Right ventricle myocardium superior (tissue), 1 donor: ENCODE measurements around the gene PNLIPRP2. TPM values are rescaled to one million over a fixed set of nuclear protein-coding genes. Genes with fewer than 3 reads are reported as not detected.

ENCODE experiments used
- ATAC-seq: fragments of 200-7000 bp; cut with Tn5 transposase; one replicate; pipeline ENCODE4 v1.9.1; 2020; ENCODE audit warnings: mild to moderate bottlenecking; ENCODE audit not compliant: poor library complexity
- DNase-seq: peaks from one replicate; pipeline ENCODE4 v3.0.0-alpha.2; 2020
- intact Hi-C: fragments of 100-400 bp; cut with DNase I; formaldehyde crosslinking; loops from one replicate; pipeline ENCODE4 v1.11.2; 2022
- total RNA-seq: library from RNA; stranded (reverse); fragmentation: NEBNext Ultra II Directional; extraction: Animal tissue kit (Norgen Biotek cat#: 25700); gene quantifications from one replicate; pipeline ENCODE4 v1.2.1, GENCODE V29; 2021
- donor health status: DM: no; HTN: yes; CAD: no; lungs with severe emphysema.

Gene PNLIPRP2
- total RNA-seq, 1 donor from 2014 or later = not detected

- no peak for DNase-seq
- ATAC-seq = no peak
- intact Hi-C loops = no loop called here
Observed at GRCh38 chr10:116636976-116637375, 16.2 kb downstream of the PNLIPRP2 start.

- intact Hi-C loops = no loop called here
- no peak for DNase-seq
- ATAC-seq = no peak
Observed at GRCh38 chr10:116637830-116638229, 17.1 kb downstream of the PNLIPRP2 start.

GRCh38 chr10:116646502-116646901 lies 25.7 kb downstream of the PNLIPRP2 start:
- no peak for DNase-seq
- no peak for ATAC-seq

GRCh38 chr10:116648903-116649302 lies 28.1 kb downstream of the PNLIPRP2 start:
- DNase-seq = no peak
- ATAC-seq = no peak
- intact Hi-C loops = no loop called here

More at GRCh38 chr10:116646502-116646901, 25.7 kb downstream of the PNLIPRP2 start:
- intact Hi-C loops = no loop called here

- intact Hi-C loops = no loop called here
- ATAC-seq = no peak
- DNase-seq = no peak
Observed at GRCh38 chr10:116653885-116654284, 33.1 kb downstream of the PNLIPRP2 start.

- DNase-seq = no peak
- intact Hi-C loops = no loop called here
- no peak for ATAC-seq
Observed at GRCh38 chr10:116654816-116655215, 34.1 kb downstream of the PNLIPRP2 start.

- ATAC-seq (no peak), DNase-seq (no peak)
- intact Hi-C loops = no loop called here
Observed at GRCh38 chr10:116655568-116655967, 34.8 kb downstream of the PNLIPRP2 start.

GRCh38 chr10:116656044-116656443 lies 35.3 kb downstream of the PNLIPRP2 start:
- no peak for ATAC-seq
- DNase-seq = no peak
- intact Hi-C loops = no loop called here

- no peak for DNase-seq
- ATAC-seq = no peak
- intact Hi-C loops = no loop called here
Observed at GRCh38 chr10:116657863-116658551, 37.3 kb downstream of the PNLIPRP2 start.

- intact Hi-C loops = no loop called here
- no peak for DNase-seq
- ATAC-seq = no peak
Observed at GRCh38 chr10:116659049-116659670, 38.4 kb downstream of the PNLIPRP2 start.

- ATAC-seq = no peak
- intact Hi-C loops = no loop called here
- DNase-seq = no peak
Observed at GRCh38 chr10:116660860-116661259, 40.1 kb downstream of the PNLIPRP2 start.

- no peak for ATAC-seq
- intact Hi-C loops = no loop called here
- no peak for DNase-seq
Observed at GRCh38 chr10:116663342-116663741, 42.6 kb downstream of the PNLIPRP2 start.

GRCh38 chr10:116664631-116665030 lies 43.9 kb downstream of the PNLIPRP2 start:
- ATAC-seq (no peak), DNase-seq (no peak)
- intact Hi-C loops = no loop called here

GRCh38 chr10:116665541-116666125 lies 44.9 kb downstream of the PNLIPRP2 start:
- ATAC-seq = peak; percentile 72
- intact Hi-C loops = no loop called here
- DNase-seq = peak; percentile 65

GRCh38 chr10:116667484-116667883 lies 46.7 kb downstream of the PNLIPRP2 start:
- intact Hi-C loops = no loop called here
- ATAC-seq (no peak), DNase-seq (no peak)

- intact Hi-C loops = no loop called here
- DNase-seq (no peak), ATAC-seq (no peak)
Observed at GRCh38 chr10:116668018-116668417, 47.3 kb downstream of the PNLIPRP2 start.

GRCh38 chr10:116668446-116668845 lies 47.7 kb downstream of the PNLIPRP2 start:
- DNase-seq (no peak), ATAC-seq (no peak)
- intact Hi-C loops = no loop called here

GRCh38 chr10:116669080-116669479 lies 48.3 kb downstream of the PNLIPRP2 start:
- no peak for DNase-seq

GRCh38 chr10:116669832-116670644 lies 49.3 kb downstream of the PNLIPRP2 start:
- intact Hi-C loops = no loop called here
- ATAC-seq = no peak
- no peak for DNase-seq

More at GRCh38 chr10:116669080-116669479, 48.3 kb downstream of the PNLIPRP2 start:
- ATAC-seq = no peak
- intact Hi-C loops = no loop called here
